H1 (cell line): ENCODE data around the gene FAM219A. TPM values are rescaled to one million over a fixed set of nuclear protein-coding genes. Genes with fewer than 3 reads are reported as not detected.

Experiments used
- CTCF ChIA-PET: fragments of 300-600 bp; sonication (Branson Sonifier 250); formaldehyde crosslinking; loops from one replicate; lab custom pipeline; 2021; ENCODE audit not compliant: partially characterized antibody; lab: Charles Lee
- POLR2A ChIA-PET: fragments of 300-600 bp; sonication (Branson Sonifier 250); formaldehyde crosslinking; loops from one replicate; lab custom pipeline; 2021; ENCODE audit warnings: inconsistent platforms; ENCODE audit not compliant: partially characterized antibody; lab: Charles Lee
- DNase-seq, 2 experiments: peaks; one replicate each; pipeline versions ENCODE4 v3.0.0 to v3.0.0-alpha.2; 2010 to 2022; ENCODE audit warnings: low spot score in 2 of 2, low read depth in 1 of 2, mixed read lengths in 1 of 2
- FAIRE-seq: peaks from 2 replicates; lab custom pipeline; 2011; peaks lifted over from hg19 to GRCh38; lab: Jason Lieb, UNC
- H2AFZ ChIP-seq: 2 replicates; pipeline ENCODE4 v1.8.1; 2012; ENCODE audit warnings: low read length, inconsistent platforms
- H2AK5ac ChIP-seq: 2 replicates; pipeline ENCODE4 v1.6.1; 2013; ENCODE audit warnings: low read depth, low read length
- H2BK120ac ChIP-seq: replicated peaks from 2 replicates; pipeline ENCODE3; 2013; ENCODE audit warnings: low read depth, low read length, inconsistent platforms
- H2BK12ac ChIP-seq: 2 replicates; pipeline ENCODE4 v1.6.1; 2013; ENCODE audit warnings: low read depth, low read length
- H2BK15ac ChIP-seq: 2 replicates; pipeline ENCODE4 v1.6.1; 2013; ENCODE audit warnings: low read length
- H2BK20ac ChIP-seq: 2 replicates; pipeline ENCODE4 v1.6.1; 2013; ENCODE audit warnings: low read length
- H2BK5ac ChIP-seq: 2 replicates; pipeline ENCODE4 v1.6.1; 2013; ENCODE audit warnings: low read depth, low read length
- H3K14ac ChIP-seq: 2 replicates; pipeline ENCODE4 v1.6.1; 2013; ENCODE audit warnings: inconsistent platforms; ENCODE audit not compliant: insufficient read length
- H3K18ac ChIP-seq: 2 replicates; pipeline ENCODE4 v1.6.1; 2013; ENCODE audit warnings: low read length; ENCODE audit errors: extremely low read depth
- H3K23ac ChIP-seq: 2 replicates; pipeline ENCODE4 v1.6.1; 2013; ENCODE audit warnings: inconsistent platforms; ENCODE audit not compliant: insufficient read length
- H3K23me2 ChIP-seq: 2 replicates; pipeline ENCODE4 v1.6.1; 2013; ENCODE audit warnings: low read depth, low read length
- H3K27ac ChIP-seq: 2 replicates; pipeline ENCODE4 v1.6.1; 2011; ENCODE audit warnings: low read depth, low read length, inconsistent platforms
- H3K27me3 ChIP-seq, 4 experiments: replicated peaks in 1 of 4; 1 replicate in 1 of 4; 2 replicates in 3 of 4; pipeline versions ENCODE4 v1.6.1 to v1.8.1; 2011 to 2013; ENCODE audit warnings: low read length in 3 of 4, mild to moderate bottlenecking in 3 of 4, inconsistent platforms in 2 of 4, mixed read lengths in 2 of 4, moderate library complexity in 1 of 4; ENCODE audit not compliant: control insufficient read depth in 3 of 4, insufficient read depth in 3 of 4; ENCODE audit errors: extremely low read depth in 1 of 4
- H3K36me3 ChIP-seq, 4 experiments: 2 replicates each; pipeline versions ENCODE4 v1.6.1 to v1.8.1; 2011 to 2013; ENCODE audit warnings: mild to moderate bottlenecking in 4 of 4, low read length in 3 of 4, moderate library complexity in 2 of 4, control low read depth in 1 of 4, inconsistent platforms in 1 of 4; ENCODE audit not compliant: insufficient read depth in 4 of 4, control insufficient read depth in 2 of 4
- H3K4ac ChIP-seq: replicated peaks from 2 replicates; pipeline ENCODE3; 2013; ENCODE audit warnings: low read length, low read depth, mixed read lengths, inconsistent platforms; ENCODE audit not compliant: insufficient read length
- H3K4me1 ChIP-seq, 4 experiments: replicated peaks in 1 of 4; 1 replicate in 1 of 4; 2 replicates in 3 of 4; pipeline versions ENCODE4 v1.6.1 to v1.8.1; 2011 to 2013; ENCODE audit warnings: low read length in 3 of 4, inconsistent platforms in 2 of 4, mixed read lengths in 1 of 4; ENCODE audit not compliant: insufficient read depth in 4 of 4, control insufficient read depth in 3 of 4
- H3K4me2 ChIP-seq, 2 experiments: 2 replicates each; pipeline versions ENCODE4 v1.6.1 to v1.8.1; 2011 to 2013; ENCODE audit warnings: low read depth in 2 of 2, low read length in 2 of 2, control low read depth in 1 of 2, inconsistent platforms in 1 of 2, mild to moderate bottlenecking in 1 of 2; ENCODE audit not compliant: insufficient read depth in 1 of 2
- H3K4me3 ChIP-seq, 4 experiments: fragments of 200-600, 300-600 bp in 1 of 4; sonication (generic), shearing (Covaris generic), sonication (Bioruptor Twin) in 1 of 4; 2 replicates each; pipeline versions ENCODE4 v1.5.1 to v1.8.1; 2011 to 2016; ENCODE audit warnings: low read length in 4 of 4, low read depth in 3 of 4, control low read depth in 2 of 4, inconsistent platforms in 2 of 4, mild to moderate bottlenecking in 2 of 4, mixed read lengths in 1 of 4, moderate library complexity in 1 of 4; ENCODE audit not compliant: insufficient read depth in 2 of 4; ENCODE audit errors: extremely low read depth in 1 of 4
- H3K56ac ChIP-seq: replicated peaks from 2 replicates; pipeline ENCODE3; 2013; ENCODE audit warnings: low read depth, mild to moderate bottlenecking, mixed read lengths, low read length, inconsistent platforms; ENCODE audit not compliant: insufficient read length
- H3K79me1 ChIP-seq: 2 replicates; pipeline ENCODE4 v1.6.1; 2013; ENCODE audit warnings: low read depth, low read length, control low read depth
- H3K79me2 ChIP-seq, 2 experiments: 2 replicates each; pipeline versions ENCODE4 v1.6.1 to v1.8.1; 2012 to 2013; ENCODE audit warnings: low read length in 2 of 2, mild to moderate bottlenecking in 2 of 2, inconsistent platforms in 1 of 2; ENCODE audit not compliant: insufficient read depth in 2 of 2, control insufficient read depth in 1 of 2
- H3K9ac ChIP-seq, 4 experiments: replicated peaks in 1 of 4; 1 replicate in 1 of 4; 2 replicates in 3 of 4; pipeline versions ENCODE4 v1.6.1 to v1.8.1; 2011 to 2013; ENCODE audit warnings: low read depth in 3 of 4, low read length in 3 of 4, control low read depth in 2 of 4, mild to moderate bottlenecking in 2 of 4, moderate library complexity in 2 of 4, inconsistent platforms in 1 of 4; ENCODE audit errors: extremely low read depth in 1 of 4
- H3K9me3 ChIP-seq, 2 experiments: 2 replicates each; pipeline versions ENCODE4 v1.6.1 to v1.8.1; 2012 to 2013; ENCODE audit warnings: mild to moderate bottlenecking in 2 of 2, moderate library complexity in 2 of 2, control low read depth in 1 of 2, inconsistent platforms in 1 of 2, low read depth in 1 of 2, low read length in 1 of 2, mixed read lengths in 1 of 2; ENCODE audit not compliant: insufficient read depth in 2 of 2
- H4K20me1 ChIP-seq, 2 experiments: replicated peaks in 1 of 2; 2 replicates each; pipeline versions ENCODE3 to v1.8.1; 2011 to 2013; ENCODE audit warnings: inconsistent platforms in 2 of 2, low read length in 2 of 2, mild to moderate bottlenecking in 1 of 2; ENCODE audit not compliant: insufficient read depth in 2 of 2, control insufficient read depth in 1 of 2
- H4K5ac ChIP-seq: 2 replicates; pipeline ENCODE4 v1.6.1; 2013; ENCODE audit warnings: low read length, low read depth, mixed read lengths, inconsistent platforms; ENCODE audit not compliant: insufficient read length
- H4K8ac ChIP-seq: 2 replicates; pipeline ENCODE4 v1.8.0; 2013; ENCODE audit warnings: mild to moderate bottlenecking, moderate library complexity, low read length, inconsistent platforms; ENCODE audit not compliant: insufficient read depth; ENCODE audit errors: extremely low read depth
- H4K91ac ChIP-seq: replicated peaks from 2 replicates; pipeline ENCODE3; 2013; ENCODE audit warnings: low read length, mixed read lengths, inconsistent platforms; ENCODE audit not compliant: insufficient read length
- CEBPB ChIP-seq: IDR thresholded peaks from 2 replicates; pipeline ENCODE4 v1.6.1; 2012; ENCODE audit warnings: low read depth, low read length
- CHD2 ChIP-seq: IDR thresholded peaks from 2 replicates; pipeline ENCODE4 v1.6.1; 2012; ENCODE audit warnings: low read length, improper control_type of control experiment
- CTBP2 ChIP-seq: IDR thresholded peaks from 2 replicates; pipeline ENCODE4 v1.7.0; 2011; ENCODE audit warnings: borderline replicate concordance, mild to moderate bottlenecking, moderate library complexity, mixed read lengths, low read length; ENCODE audit not compliant: insufficient read depth, insufficient read length
- E2F6 ChIP-seq: IDR thresholded peaks from 2 replicates; pipeline ENCODE4 v1.6.1; 2012; ENCODE audit warnings: inconsistent platforms
- EGR1 ChIP-seq: IDR thresholded peaks from 2 replicates; pipeline ENCODE4 v1.6.1; 2011; ENCODE audit warnings: low read depth, low read length, borderline replicate concordance
- KDM1A ChIP-seq: fragments of 200-600, 300-600 bp; sonication (generic); IDR thresholded peaks from 2 replicates; pipeline ENCODE4 v1.7.1; 2016; ENCODE audit warnings: mild to moderate bottlenecking, low read length, borderline replicate concordance
- KDM5A ChIP-seq: fragments of 200-600 bp; IDR thresholded peaks from 2 replicates; pipeline ENCODE4 v1.7.1; 2012; ENCODE audit warnings: mild to moderate bottlenecking, low read length, inconsistent platforms, mixed read lengths
- NRF1 ChIP-seq: IDR thresholded peaks from 2 replicates; pipeline ENCODE4 v1.6.1; 2011; ENCODE audit warnings: mild to moderate bottlenecking, low read depth, low read length, improper control_type of control experiment
- POLR2A ChIP-seq, 2 experiments: IDR thresholded peaks; 1 replicate in 1 of 2; 2 replicates in 1 of 2; pipeline ENCODE4 v1.6.1; 2011; ENCODE audit warnings: low read depth in 2 of 2, low read length in 2 of 2, mild to moderate bottlenecking in 2 of 2; ENCODE audit errors: control extremely low read depth in 1 of 2
- SRF ChIP-seq: IDR thresholded peaks from 2 replicates; pipeline ENCODE4 v1.6.1; 2011; ENCODE audit warnings: mild to moderate bottlenecking, low read depth, low read length, moderate library complexity
- SUZ12 ChIP-seq: fragments of 200-600 bp; sonication (generic); IDR thresholded peaks from 2 replicates; pipeline ENCODE4 v1.6.1; 2012; ENCODE audit warnings: mild to moderate bottlenecking, inconsistent platforms, low read length, moderate library complexity, mixed read lengths
- USF2 ChIP-seq: IDR thresholded peaks from 2 replicates; pipeline ENCODE4 v1.6.1; 2011; ENCODE audit warnings: low read length, improper control_type of control experiment
- YY1 ChIP-seq: IDR thresholded peaks from 2 replicates; pipeline ENCODE4 v1.6.1; 2011; ENCODE audit warnings: low read depth, mild to moderate bottlenecking, low read length
- WGBS, 2 experiments: shearing (Covaris generic) in 1 of 2; methylation state at CpG; one replicate each; pipeline versions ENCODE4 v1.1.6 to v1.1.7; 2013 to 2015; ENCODE audit warnings: low lambda C conversion rate in 2 of 2, mixed read lengths in 2 of 2, inconsistent platforms in 1 of 2, low coverage in 1 of 2, missing lambda C conversion rate in 1 of 2; ENCODE audit not compliant: insufficient replicate concordance in 2 of 2, insufficient coverage in 1 of 2, insufficient read length in 1 of 2; ENCODE audit errors: extremely low coverage in 1 of 2, missing lambda C conversion rate in 1 of 2; 5-methylcytosine and 5-hydroxymethylcytosine counted together
- polyA plus RNA-seq, 7 experiments: library from polyadenylated mRNA; depleted of rRNA in 3 of 7; stranded (reverse) in 5 of 7; unstranded in 2 of 7; fragments of >200 nt in 5 of 7; fragments of 200-250 nt in 2 of 7; gene quantifications; 1 replicate in 5 of 7; 2 replicates in 1 of 7; 4 replicates in 1 of 7; pipeline versions ENCODE4 v1.2.1 to v1.2.3, GENCODE V29; 2011 to 2013; ENCODE audit warnings: missing spikeins in 2 of 7, mixed read lengths in 2 of 7
- total RNA-seq: library from RNA; stranded (reverse); fragmentation: NEBNext Ultra II Directional; extraction: Animal tissue kit (Norgen Biotek cat#: 25700); gene quantifications from 2 replicates; pipeline ENCODE4 v1.2.1, GENCODE V29; 2021

FAM219A gene
- total and polyA plus RNA-seq, 2 of the 8 experiments (the other 6 are each of a cell fraction or from before 2014, with no cell fraction given): 7.7 to 10.4 TPM

GRCh38 chr9:34443533-34443932 is 14.8 kb downstream of the FAM219A start:
- Histone ChIP-seq H4K8ac (no peak overlapping the region), H3K79me2 (no peaks in the 10 kb centered on the region; a peak in 1 of 4 replicates), H2BK120ac (no peak overlapping the region), H3K4me1 (peaks cover 0 to 5% (median 4%) of the 10 kb centered on the region in 4 experiments; a peak in 4 of 7 replicates), H2AK5ac (no peak overlapping the region), H3K27ac (no peak overlapping the region), H3K9me3 (no peaks in the 10 kb centered on the region), H3K4ac (no peak overlapping the region), H3K36me3 (no peaks in the 10 kb centered on the region), H4K91ac (no peak overlapping the region), H3K23me2 (no peaks in the 10 kb centered on the region), H2BK15ac (no peak overlapping the region), H3K56ac (no peak overlapping the region), H2AFZ (no peak overlapping the region), H2BK12ac (no peak overlapping the region), H3K4me2 (0 out of 4 replicates have a peak overlapping the region, but pooled peaks of 1 of the 2 experiments have one; percentile 3), H2BK5ac (no peak overlapping the region), H4K20me1 (no peaks in the 10 kb centered on the region), H3K4me3 (no peak overlapping the region), H3K14ac (no peak overlapping the region), H3K18ac (no peak overlapping the region), H3K27me3 (no peaks in the 10 kb centered on the region), H3K23ac (no peak overlapping the region), H2BK20ac (no peak overlapping the region), H3K9ac (no peak overlapping the region), H4K5ac (no peak overlapping the region), H3K79me1 (no peaks in the 10 kb centered on the region)
- TF ChIP-seq USF2 (no peak), CHD2 (no peak), NRF1 (no peak), KDM5A (no peak), POLR2A (IDR thresholded peaks at IDR 0.05; ENCODE audit: control extremely low read depth in 1 of 2, low read depth in 2 of 2, low read length in 2 of 2) (no peak), CEBPB (no peak), CTBP2 (no peak), SRF (no peak), EGR1 (no peak), YY1 (no peak), KDM1A (no peak), E2F6 (no peak), SUZ12 (no peak)
- no peak for DNase-seq
- WGBS, 2 experiments: 82% methylated on average over 2 of the region's 2 CpGs; no CpG with 5 or more reads in 1 of the 2 experiments
- ChIA-PET POLR2A (interaction anchor here (1.0 kb wide), 1 partner anchor 14 kb away, joined by 3 read pairs; no protein-coding TSS in a partner anchor), CTCF (interaction anchor here (0.9 to 5.5 kb wide), 17 partner anchors 8 to 160 kb away, joined by 3 to 56 read pairs (median 5); no protein-coding TSS in a partner anchor)
- no peak for FAIRE-seq
